GM10248 (cell line): ENCODE results near the gene ZNF180.

Source experiments
- CTCF ChIA-PET: fragments of 300-600 bp; sonication (Branson Sonifier 250); formaldehyde crosslinking; extraction: SDS; loops from one replicate; lab custom pipeline; 2021; ENCODE audit warnings: antibody characterized with exemption; lab: Yijun Ruan, JAX
- POLR2A ChIA-PET: fragments of 350-650 bp; sonication (Branson Sonifier 250); formaldehyde crosslinking; extraction: SDS; loops from one replicate; lab custom pipeline; 2020; ENCODE audit warnings: antibody characterized with exemption; lab: Yijun Ruan, JAX
- DNase-seq: peaks from one replicate; pipeline ENCODE4 v3.0.0; 2012; ENCODE audit errors: extremely low spot score
- CTCF ChIP-seq: IDR thresholded peaks from 2 replicates; pipeline ENCODE4 v1.5.1; 2012; ENCODE audit warnings: mild to moderate bottlenecking, low read depth; ENCODE audit errors: extremely low read depth, missing control alignments, control extremely low read depth

The ZNF180 gene

GRCh38 chr19:44525721-44526430, 25.6 kb upstream of the ZNF180 start:
- TF ChIP-seq CTCF, result no peak
- no peak for DNase-seq
- ChIA-PET CTCF (no interaction called here), POLR2A (no interaction called here)

GRCh38 chr19:44521370-44521769, 21.0 kb upstream of the ZNF180 start:
- CTCF ChIA-PET, result no interaction called here
- DNase-seq, result no peak
- TF ChIP-seq CTCF, result no peak
- POLR2A ChIA-PET, result no interaction called here

- CTCF ChIA-PET, result interaction anchor here (0.9 to 1.5 kb wide), 2 partner anchors 21 to 22 kb away, joined by 3 read pairs; no protein-coding TSS in a partner anchor
- no peak for DNase-seq
These were observed 16.8 kb upstream of the ZNF180 start for GRCh38 chr19:44517146-44517545.

GRCh38 chr19:44515907-44516306, 15.6 kb upstream of the ZNF180 start:
- no peak for TF ChIP-seq CTCF
- ChIA-PET POLR2A (no interaction called here), CTCF (interaction anchor here (1.5 to 1.6 kb wide), 2 partner anchors 16 to 23 kb away, joined by 3 read pairs; partner anchors contain the start of gene ZNF180)
- no peak for DNase-seq

More at GRCh38 chr19:44517146-44517545, 16.8 kb upstream of the ZNF180 start:
- POLR2A ChIA-PET, result no interaction called here
- no peak for TF ChIP-seq CTCF

GRCh38 chr19:44515031-44515430, 14.7 kb upstream of the ZNF180 start:
- POLR2A ChIA-PET, result no interaction called here

More at GRCh38 chr19:44515031-44515430, 14.7 kb upstream of the ZNF180 start:
- no peak for DNase-seq
- TF ChIP-seq CTCF, result no peak
- CTCF ChIA-PET, result interaction anchor here (1.6 kb wide), 1 partner anchor 15 kb away, joined by 3 read pairs; the partner anchor contains the start of gene ZNF180
